Epidermal melanocyte (primary cell): ENCODE measurements around the gene PAK1IP1.
A peak's percentile ranks its signal among the peaks of the same experiment; 100 is the strongest.
"Not testable (repeated sequence)": the region's sequence is repeated elsewhere in the genome, so short reads cannot be mapped to it uniquely, and the experiment has no call there.

Source experiments
- DNase-seq: peaks from one replicate; pipeline ENCODE4 v3.0.0; 2011; ENCODE audit warnings: low spot score; ENCODE audit not compliant: insufficient read length

PAK1IP1 gene

GRCh38 chr6:10742251-10742650 lies 47.5 kb downstream of the PAK1IP1 start:
- no peak for DNase-seq

GRCh38 chr6:10743515-10743914 lies 48.7 kb downstream of the PAK1IP1 start:
- DNase-seq: no peak

DNA sequence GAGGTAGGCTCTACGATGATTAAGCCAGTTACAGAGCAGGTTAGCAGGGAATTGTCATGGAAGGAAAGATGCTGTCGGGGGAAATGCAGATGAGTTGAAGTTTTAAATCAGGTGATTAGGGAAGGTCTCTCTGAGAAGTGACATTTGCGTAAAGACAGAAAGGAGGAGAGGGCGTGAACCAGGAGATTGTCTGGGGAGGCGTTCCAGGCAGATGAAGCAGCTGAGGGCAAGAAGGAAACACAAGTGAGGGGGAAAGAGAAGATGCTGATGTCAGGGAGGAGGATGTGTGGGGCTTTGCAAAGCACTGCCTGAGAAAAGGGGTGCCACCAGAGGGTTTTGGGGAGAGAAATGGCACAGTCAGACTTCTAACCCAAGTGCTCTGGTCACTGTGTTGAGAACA lies 50.3 kb downstream of the PAK1IP1 start:
- no peak for DNase-seq

DNA sequence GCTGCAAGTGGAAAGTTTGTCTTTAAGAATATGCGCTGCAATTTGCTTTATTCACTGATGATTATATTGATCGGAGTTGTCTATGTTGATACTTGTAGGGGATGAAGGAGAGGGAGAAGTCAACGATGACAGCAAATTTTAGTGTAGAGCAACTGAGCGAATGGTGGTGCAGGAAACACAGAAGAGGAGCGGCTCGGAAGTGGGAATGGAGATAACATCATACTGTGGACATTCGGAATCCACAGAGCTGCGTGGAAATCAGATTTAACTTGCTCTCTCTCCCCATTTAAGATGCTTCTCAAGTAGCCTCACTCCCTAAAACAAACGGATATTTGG lies 52.1 kb downstream of the PAK1IP1 start:
- DNase-seq: no peak

DNA sequence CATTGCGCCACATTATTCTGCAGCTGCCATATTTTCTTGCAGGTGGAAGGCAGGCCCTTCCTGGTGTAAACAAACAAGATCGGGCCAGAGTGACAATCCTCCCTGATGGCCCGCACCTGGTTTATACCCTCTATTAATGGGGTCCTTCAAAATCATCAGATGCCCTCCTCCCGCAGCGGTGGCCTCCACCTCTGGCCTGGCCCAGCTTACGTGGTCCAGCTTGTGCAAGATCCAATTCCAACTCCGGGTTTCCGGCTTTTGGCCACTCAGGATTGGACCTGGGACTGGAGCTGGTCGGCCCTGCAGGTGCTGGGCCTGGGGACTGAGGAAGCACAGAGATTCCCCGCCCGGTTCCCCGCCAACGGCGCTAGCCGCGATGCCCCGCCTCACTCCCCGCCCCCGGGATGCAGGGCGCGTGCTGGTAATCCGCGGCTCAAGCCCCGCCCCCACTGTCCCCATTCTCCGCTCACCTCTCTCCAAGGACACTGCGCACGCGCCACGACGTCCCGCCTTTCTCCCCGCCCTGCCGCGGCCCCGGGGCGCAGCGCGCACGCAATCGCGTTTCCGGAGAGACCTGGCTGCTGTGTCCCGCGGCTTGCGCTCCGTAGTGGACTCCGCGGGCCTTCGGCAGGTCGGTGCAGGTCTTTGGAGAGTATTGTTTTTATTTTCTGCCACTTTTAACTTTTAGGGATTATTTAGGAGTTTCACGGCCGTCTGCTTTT lies 52.6 kb downstream of the PAK1IP1 start, which contains the start of gene TMEM14B:
TSS of gene TMEM14B (plus strand) at position 555 of the 722 bp plus-strand sequence. CDS start 1,441 bp downstream, outside the sequence.
- DNase-seq: peak; percentile 96

DNA sequence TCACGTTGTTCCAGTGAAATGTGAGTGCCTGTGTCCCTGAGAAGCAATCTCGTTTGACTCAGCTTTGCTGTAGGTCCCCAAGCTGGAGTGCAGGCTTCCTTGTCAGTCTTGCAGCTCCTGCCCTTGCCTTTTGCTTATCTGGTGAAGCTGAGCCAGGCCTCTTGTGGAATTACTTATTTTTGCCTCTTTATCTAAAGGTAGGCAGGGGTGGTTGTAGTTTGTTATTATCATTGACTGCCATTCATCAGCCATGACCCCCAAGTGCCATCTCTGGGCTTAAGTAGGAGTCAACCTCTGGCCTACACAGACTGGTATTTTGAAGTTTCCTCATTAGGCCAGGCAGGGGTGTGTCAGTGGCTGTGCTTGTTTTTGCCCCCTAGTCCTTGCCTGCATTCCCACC lies 55.0 kb downstream of the PAK1IP1 start:
- DNase-seq: no peak

- not testable (repeated sequence) for DNase-seq
Observed at GRCh38 chr6:10750568-10750967, 55.8 kb downstream of the PAK1IP1 start.

GRCh38 chr6:10751757-10752156 lies 57.0 kb downstream of the PAK1IP1 start:
- not testable (repeated sequence) for DNase-seq

- DNase-seq: no peak
Observed at GRCh38 chr6:10756085-10756484, 61.3 kb downstream of the PAK1IP1 start.
